ENCODE data around the gene OSCP1.

GRCh38 chr1:36396359-36396758, 53.9 kb downstream of the OSCP1 start:
- TF ChIP-seq CTCF (IDR thresholded peaks at IDR 0.05) (no peak), POLR2AphosphoS5 (IDR thresholded peaks at IDR 0.05) (no peak), POLR2A (IDR thresholded peaks at IDR 0.05; ENCODE audit: low read depth) (no peak), EP300 (IDR thresholded peaks at IDR 0.05) (no peak)

Measured in esophagus muscularis mucosa (tissue), 4 donors.